AG09319 (cell line): ENCODE measurements around the gene IQCK.

Source experiments
- DNase-seq: peaks from one replicate; pipeline ENCODE4 v3.0.0-alpha.2; 2010; ENCODE audit warnings: low read depth; ENCODE audit errors: extremely low read depth
- CTCF ChIP-seq: IDR thresholded peaks from 2 replicates; pipeline ENCODE4 v1.5.1; 2011; ENCODE audit warnings: low read depth, mild to moderate bottlenecking, inconsistent platforms, low read length, moderate library complexity

Gene IQCK

GRCh38 chr16:19753815-19754643 lies 36.0 kb downstream of the IQCK start:
- TF ChIP-seq CTCF = no peak
- DNase-seq = no peak

- DNase-seq = no peak
- TF ChIP-seq CTCF = no peak
These were observed 36.6 kb downstream of the IQCK start for GRCh38 chr16:19754644-19755036.

GRCh38 chr16:19755268-19755667 lies 37.2 kb downstream of the IQCK start:
- DNase-seq = no peak
- no peak for TF ChIP-seq CTCF

GRCh38 chr16:19757026-19757425 lies 39.0 kb downstream of the IQCK start:
- DNase-seq = no peak
- no peak for TF ChIP-seq CTCF

- DNase-seq = no peak
- no peak for TF ChIP-seq CTCF
These were observed 39.9 kb downstream of the IQCK start for GRCh38 chr16:19757762-19758595.

GRCh38 chr16:19760356-19761060 lies 42.4 kb downstream of the IQCK start:
- DNase-seq = no peak
- no peak for TF ChIP-seq CTCF
